Right lobe of liver (tissue), 4 donors: ENCODE data around the gene CPTP.

ENCODE experiments used
- POLR2A ChIP-seq: fragments of 450-650 bp; IDR thresholded peaks from one replicate; pipeline ENCODE4 v1.6.1; 2017; ENCODE audit warnings: antibody characterized with exemption, mild to moderate bottlenecking
- TF ChIP-seq, protein P1 (sequence below), 4 donors: fragments of 200-600 bp in 3 of 4; fragments of 450-650 bp in 1 of 4; IDR thresholded peaks; one replicate each; pipeline versions ENCODE4 v1.5.1 to v1.8.0; 2016 to 2022; ENCODE audit warnings: antibody characterized with exemption in 4 of 4, mild to moderate bottlenecking in 2 of 4
- donor health status: DM: no; HTN: no; CAD: no.
- donor health status: DM: no; HTN: no; CAD: no.
- donor health status: DM: no; HTN: yes; CAD: no.

DNA sequence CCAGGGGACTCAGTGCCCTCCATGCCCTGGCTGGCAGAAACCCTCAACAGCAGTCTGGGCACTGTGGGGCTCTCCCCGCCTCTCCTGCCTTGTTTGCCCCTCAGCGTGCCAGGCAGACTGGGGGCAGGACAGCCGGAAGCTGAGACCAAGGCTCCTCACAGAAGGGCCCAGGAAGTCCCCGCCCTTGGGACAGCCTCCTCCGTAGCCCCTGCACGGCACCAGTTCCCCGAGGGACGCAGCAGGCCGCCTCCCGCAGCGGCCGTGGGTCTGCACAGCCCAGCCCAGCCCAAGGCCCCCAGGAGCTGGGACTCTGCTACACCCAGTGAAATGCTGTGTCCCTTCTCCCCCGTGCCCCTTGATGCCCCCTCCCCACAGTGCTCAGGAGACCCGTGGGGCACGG is 3.7 kb downstream of the CPTP start:
- TF ChIP-seq, protein P1, sequence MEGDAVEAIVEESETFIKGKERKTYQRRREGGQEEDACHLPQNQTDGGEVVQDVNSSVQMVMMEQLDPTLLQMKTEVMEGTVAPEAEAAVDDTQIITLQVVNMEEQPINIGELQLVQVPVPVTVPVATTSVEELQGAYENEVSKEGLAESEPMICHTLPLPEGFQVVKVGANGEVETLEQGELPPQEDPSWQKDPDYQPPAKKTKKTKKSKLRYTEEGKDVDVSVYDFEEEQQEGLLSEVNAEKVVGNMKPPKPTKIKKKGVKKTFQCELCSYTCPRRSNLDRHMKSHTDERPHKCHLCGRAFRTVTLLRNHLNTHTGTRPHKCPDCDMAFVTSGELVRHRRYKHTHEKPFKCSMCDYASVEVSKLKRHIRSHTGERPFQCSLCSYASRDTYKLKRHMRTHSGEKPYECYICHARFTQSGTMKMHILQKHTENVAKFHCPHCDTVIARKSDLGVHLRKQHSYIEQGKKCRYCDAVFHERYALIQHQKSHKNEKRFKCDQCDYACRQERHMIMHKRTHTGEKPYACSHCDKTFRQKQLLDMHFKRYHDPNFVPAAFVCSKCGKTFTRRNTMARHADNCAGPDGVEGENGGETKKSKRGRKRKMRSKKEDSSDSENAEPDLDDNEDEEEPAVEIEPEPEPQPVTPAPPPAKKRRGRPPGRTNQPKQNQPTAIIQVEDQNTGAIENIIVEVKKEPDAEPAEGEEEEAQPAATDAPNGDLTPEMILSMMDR (IDR thresholded peaks at IDR 0.05) = no peak
- TF ChIP-seq POLR2A = no peak
